Activated B cell treated with CpG ODN at 0.5 μM for 24 hours (primary cell): Measurements from ENCODE around the gene LTB4R. TPM values are rescaled to one million over a fixed set of nuclear protein-coding genes. Genes with fewer than 3 reads are reported as not detected.
"Not testable (repeated sequence)": the region's sequence is repeated elsewhere in the genome, so short reads cannot be mapped to it uniquely, and the experiment has no call there.

Source experiments
- ATAC-seq: fragments of 200-7000 bp; cut with Tn5 transposase; one replicate; pipeline ENCODE4 v1.10.0; 2021; ENCODE audit warnings: low read depth, mild to moderate bottlenecking, moderate library complexity
- CTCF ChIA-PET: fragments of 350-600 bp; sonication (Branson Sonifier 250); formaldehyde crosslinking; loops from one replicate; lab custom pipeline; 2021; ENCODE audit warnings: antibody characterized with exemption; lab: Charles Lee
- POLR2A ChIA-PET: fragments of 350-600 bp; sonication (Branson Sonifier 250); formaldehyde crosslinking; loops from one replicate; lab custom pipeline; 2021; ENCODE audit warnings: antibody characterized with exemption; lab: Charles Lee
- DNase-seq: peaks from one replicate; pipeline ENCODE4 v3.0.0; 2022
- H3K27ac Mint-ChIP-seq: one replicate; pipeline ENCODE4 v1.8.0; 2020; ENCODE audit warnings: mixed read lengths
- H3K27me3 Mint-ChIP-seq: one replicate; pipeline ENCODE4 v1.8.0; 2021; ENCODE audit warnings: mixed read lengths
- H3K36me3 Mint-ChIP-seq: one replicate; pipeline ENCODE4 v1.8.0; 2021; ENCODE audit warnings: low read depth, mixed read lengths
- H3K4me1 Mint-ChIP-seq: one replicate; pipeline ENCODE4 v1.8.0; 2021; ENCODE audit warnings: mixed read lengths
- H3K4me3 Mint-ChIP-seq: one replicate; pipeline ENCODE4 v1.8.0; 2020; ENCODE audit warnings: mild to moderate bottlenecking, mixed read lengths
- H3K9me3 Mint-ChIP-seq: one replicate; pipeline ENCODE4 v1.8.0; 2020; ENCODE audit warnings: mixed read lengths
- intact Hi-C: fragments of 100-400 bp; cut with micrococcal nuclease; formaldehyde crosslinking; loops from one replicate; pipeline ENCODE4 v1.15.1; 2024
- total RNA-seq: library from RNA; stranded (reverse); gene quantifications from 2 replicates; pipeline ENCODE4 v1.2.3, GENCODE V29; 2022
- TF ChIP-seq, protein P1 (sequence below): fragments of 200-600 bp; IDR thresholded peaks from one replicate; pipeline ENCODE4 v1.8.0; 2022; ENCODE audit warnings: antibody characterized with exemption, mild to moderate bottlenecking

LTB4R gene
- total RNA-seq, 1 donor from 2014 or later, result 8.2 TPM

DNA sequence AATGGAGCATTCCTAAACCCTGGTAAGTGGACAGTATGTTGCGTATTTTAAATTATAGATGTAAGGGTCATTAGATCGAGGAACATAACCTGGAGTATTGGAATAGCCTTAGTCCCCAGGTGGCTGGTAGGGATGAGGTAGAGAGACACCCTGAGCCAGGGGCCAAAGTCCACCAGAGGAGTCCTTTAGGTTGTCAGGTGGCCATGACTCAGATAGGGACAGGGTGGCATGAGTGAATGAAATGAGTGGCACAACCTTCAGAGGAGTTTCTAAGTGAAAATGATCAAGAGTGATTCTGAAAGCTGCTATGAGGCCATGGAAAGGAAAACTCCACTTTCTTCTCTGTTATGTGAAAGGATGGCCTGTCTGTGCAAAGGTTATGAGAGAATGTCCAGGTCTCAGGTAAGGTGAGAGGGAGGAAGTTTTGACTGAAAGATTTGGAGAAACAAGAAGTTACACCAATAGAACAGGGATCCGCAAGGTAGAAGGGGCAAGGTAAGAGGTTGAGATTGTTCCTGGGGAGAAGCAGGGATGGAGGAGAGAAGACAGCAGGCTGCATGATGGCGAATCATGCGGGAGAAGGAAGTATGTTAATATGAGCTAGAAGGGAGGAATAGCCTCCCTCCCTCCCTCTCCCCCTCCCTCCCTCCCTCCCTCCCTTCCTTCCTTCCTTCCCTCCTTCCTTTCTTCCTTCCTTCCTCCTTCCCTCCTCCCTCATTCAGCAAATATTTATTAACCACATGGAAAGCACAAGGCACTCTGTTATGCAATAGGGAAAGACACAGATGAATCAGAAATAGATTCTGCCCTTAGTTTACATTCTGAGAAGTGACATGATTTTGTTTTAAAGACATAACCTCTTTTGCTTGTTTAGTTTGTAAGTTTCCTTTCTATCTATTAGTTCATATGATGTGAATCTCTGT is 42.5 kb downstream of the LTB4R start:
- TF ChIP-seq, protein P1, sequence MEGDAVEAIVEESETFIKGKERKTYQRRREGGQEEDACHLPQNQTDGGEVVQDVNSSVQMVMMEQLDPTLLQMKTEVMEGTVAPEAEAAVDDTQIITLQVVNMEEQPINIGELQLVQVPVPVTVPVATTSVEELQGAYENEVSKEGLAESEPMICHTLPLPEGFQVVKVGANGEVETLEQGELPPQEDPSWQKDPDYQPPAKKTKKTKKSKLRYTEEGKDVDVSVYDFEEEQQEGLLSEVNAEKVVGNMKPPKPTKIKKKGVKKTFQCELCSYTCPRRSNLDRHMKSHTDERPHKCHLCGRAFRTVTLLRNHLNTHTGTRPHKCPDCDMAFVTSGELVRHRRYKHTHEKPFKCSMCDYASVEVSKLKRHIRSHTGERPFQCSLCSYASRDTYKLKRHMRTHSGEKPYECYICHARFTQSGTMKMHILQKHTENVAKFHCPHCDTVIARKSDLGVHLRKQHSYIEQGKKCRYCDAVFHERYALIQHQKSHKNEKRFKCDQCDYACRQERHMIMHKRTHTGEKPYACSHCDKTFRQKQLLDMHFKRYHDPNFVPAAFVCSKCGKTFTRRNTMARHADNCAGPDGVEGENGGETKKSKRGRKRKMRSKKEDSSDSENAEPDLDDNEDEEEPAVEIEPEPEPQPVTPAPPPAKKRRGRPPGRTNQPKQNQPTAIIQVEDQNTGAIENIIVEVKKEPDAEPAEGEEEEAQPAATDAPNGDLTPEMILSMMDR, result no peak
- H3K27ac Mint-ChIP-seq, result no peak overlapping the region
- ChIA-PET CTCF (interaction anchor here (1.5 kb wide), 1 partner anchor 12 kb away, joined by 3 read pairs; no protein-coding TSS in a partner anchor), POLR2A (interaction anchor here (0.6 to 1.2 kb wide), 2 partner anchors 13 to 19 kb away, joined by 3 read pairs; no protein-coding TSS in a partner anchor)
- no peaks in the 10 kb centered on the region for H3K36me3 Mint-ChIP-seq
- H3K4me3 Mint-ChIP-seq, result no peak overlapping the region
- no peaks in the 10 kb centered on the region for H3K4me1 Mint-ChIP-seq
- intact Hi-C loops, result no loop called here
- peaks cover 34% of the 10 kb centered on the region for H3K27me3 Mint-ChIP-seq
- ATAC-seq (no peak), DNase-seq (no peak)
- H3K9me3 Mint-ChIP-seq, result no peaks in the 10 kb centered on the region

DNA sequence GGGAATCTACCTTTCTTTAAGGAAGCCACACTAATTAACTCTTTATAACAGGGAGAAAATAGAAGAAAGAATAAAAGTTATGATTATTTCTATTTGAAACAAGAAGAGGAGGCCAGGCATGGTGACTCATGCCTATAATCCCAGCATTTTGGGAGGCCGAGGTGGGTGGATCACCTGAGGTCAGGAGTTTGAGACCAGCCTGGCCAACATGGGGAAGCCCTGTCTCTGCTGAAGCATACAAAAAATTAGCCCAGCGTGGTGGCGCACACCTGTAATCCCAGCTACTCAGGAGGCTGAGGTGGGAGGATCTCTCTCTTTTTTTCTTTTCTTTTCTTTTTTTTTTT is 43.2 kb downstream of the LTB4R start:
- intact Hi-C loops, ATAC-seq, H3K9me3 Mint-ChIP-seq, H3K4me1 Mint-ChIP-seq, DNase-seq, H3K27ac Mint-ChIP-seq, H3K36me3 Mint-ChIP-seq, CTCF ChIA-PET, H3K4me3 Mint-ChIP-seq: not testable (repeated sequence)
- POLR2A ChIA-PET, result interaction anchor here (0.6 to 1.2 kb wide), 2 partner anchors 12 to 18 kb away, joined by 3 read pairs; no protein-coding TSS in a partner anchor
- H3K27me3 Mint-ChIP-seq, result peaks cover 32% of the 10 kb centered on the region

DNA sequence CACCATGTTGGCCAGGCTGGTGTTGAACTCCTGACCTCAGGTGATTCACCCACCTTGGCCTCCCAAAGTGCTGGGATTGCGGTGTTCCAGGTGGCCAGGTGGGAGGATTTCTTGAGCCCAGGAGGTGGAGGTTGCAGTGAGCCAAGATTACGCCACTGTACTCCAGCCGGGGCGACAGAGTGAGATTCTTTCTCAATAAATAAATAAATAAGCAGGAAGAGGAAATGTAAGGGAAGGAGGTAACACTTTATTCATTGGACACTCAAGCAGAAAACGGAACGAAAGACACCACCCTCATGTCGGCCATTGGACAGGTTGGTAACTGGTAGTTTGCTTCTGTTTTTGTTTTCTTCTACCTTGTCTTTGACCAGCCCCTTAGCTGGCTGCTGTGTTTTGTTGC is 43.7 kb downstream of the LTB4R start:
- no peak overlapping the region for H3K4me3 Mint-ChIP-seq
- no peaks in the 10 kb centered on the region for H3K9me3 Mint-ChIP-seq
- H3K4me1 Mint-ChIP-seq, result no peaks in the 10 kb centered on the region
- intact Hi-C loops, result no loop called here
- ChIA-PET POLR2A (interaction anchor here (1.2 kb wide), 1 partner anchor 11 kb away, joined by 3 read pairs; no protein-coding TSS in a partner anchor), CTCF (no interaction called here)
- no peak for ATAC-seq
- H3K27me3 Mint-ChIP-seq, result peaks cover 27% of the 10 kb centered on the region
- TF ChIP-seq, protein P1, result no peak
- H3K27ac Mint-ChIP-seq, result no peak overlapping the region
- no peak for DNase-seq
- no peaks in the 10 kb centered on the region for H3K36me3 Mint-ChIP-seq

DNA sequence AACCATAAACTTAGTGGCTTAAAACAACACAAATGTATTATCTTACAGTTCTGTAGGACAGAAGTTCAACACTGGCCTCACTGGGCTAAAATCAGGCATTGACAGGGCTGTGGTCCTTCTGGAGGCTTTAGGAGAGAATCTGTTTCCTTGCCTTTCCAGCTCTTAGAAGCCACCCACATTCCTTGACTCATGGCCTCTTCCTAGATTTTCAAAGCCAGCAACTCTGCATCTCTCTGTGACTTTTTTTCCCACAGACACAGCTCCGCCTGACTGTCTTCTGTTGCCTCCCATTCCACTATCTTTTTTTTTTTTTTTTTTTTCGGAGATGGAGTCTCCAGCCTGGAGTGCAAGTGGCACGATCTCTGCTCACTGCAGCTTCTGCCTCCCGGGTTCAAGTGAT is 44.9 kb downstream of the LTB4R start:
- no peak for ATAC-seq
- TF ChIP-seq, protein P1, result no peak
- POLR2A ChIA-PET, result no interaction called here
- Mint-ChIP-seq H3K27ac (no peak overlapping the region), H3K27me3 (peaks cover 20% of the 10 kb centered on the region), H3K9me3 (no peaks in the 10 kb centered on the region), H3K4me1 (no peaks in the 10 kb centered on the region), H3K4me3 (no peak overlapping the region), H3K36me3 (no peaks in the 10 kb centered on the region)
- CTCF ChIA-PET, result no interaction called here
- no peak for DNase-seq
- intact Hi-C loops, result no loop called here

DNA sequence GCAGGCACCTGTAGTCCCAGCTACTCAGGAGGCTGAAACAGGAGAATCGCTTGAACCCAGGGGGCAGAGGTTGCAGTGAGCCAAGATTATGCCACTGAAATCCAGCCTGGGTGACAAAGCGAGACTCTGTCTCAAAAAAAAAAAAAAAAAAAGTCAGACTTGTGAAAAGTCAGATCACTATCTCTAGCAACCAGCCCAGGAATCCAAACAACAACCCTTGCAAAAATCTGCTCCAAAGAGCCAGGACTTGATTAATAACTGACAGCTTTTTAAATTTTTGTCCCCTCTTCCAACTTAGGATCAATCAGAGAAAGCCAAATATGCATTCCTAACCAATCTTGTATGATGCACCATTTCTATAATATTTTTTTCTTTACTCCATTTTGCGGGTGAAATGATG is 49.0 kb downstream of the LTB4R start:
- Mint-ChIP-seq H3K27ac (no peak overlapping the region), H3K4me1 (peaks cover 3% of the 10 kb centered on the region), H3K27me3 (peaks cover 6% of the 10 kb centered on the region), H3K9me3 (no peaks in the 10 kb centered on the region), H3K36me3 (no peaks in the 10 kb centered on the region), H3K4me3 (no peak overlapping the region)
- TF ChIP-seq, protein P1, result no peak
- no peak for ATAC-seq
- DNase-seq, result no peak
- intact Hi-C loops, result no loop called here
- ChIA-PET CTCF (interaction anchor here (0.7 to 1.0 kb wide), 2 partner anchors 32 to 71 kb away, joined by 3 read pairs; no protein-coding TSS in a partner anchor), POLR2A (interaction anchor here (0.7 kb wide), 2 partner anchors 46 to 164 kb away, joined by 3 read pairs; no protein-coding TSS in a partner anchor)
